Loucy (cell line): ENCODE data around the gene IER3.

Experiments used
- H2AFZ ChIP-seq: fragments of 200-600 bp; sonication (generic); 2 replicates; pipeline ENCODE4 v1.6.0; 2016; ENCODE audit warnings: antibody characterized with exemption, mild to moderate bottlenecking, low read length, moderate library complexity
- H3F3A ChIP-seq: fragments of 200-600 bp; 2 replicates; pipeline ENCODE4 v1.6.0; 2016; ENCODE audit warnings: antibody characterized with exemption, low read depth, mild to moderate bottlenecking
- H3K27me3 ChIP-seq: fragments of 200-600 bp; sonication (generic); 2 replicates; pipeline ENCODE4 v1.6.1; 2014; ENCODE audit warnings: low read length, mild to moderate bottlenecking; ENCODE audit not compliant: insufficient read depth, poor library complexity, severe bottlenecking
- H3K36me3 ChIP-seq: fragments of 200-600 bp; sonication (generic); 2 replicates; pipeline ENCODE4 v1.6.1; 2016; ENCODE audit warnings: low read length; ENCODE audit not compliant: insufficient read depth
- H3K4me1 ChIP-seq: fragments of 200-600 bp; sonication (generic); 2 replicates; pipeline ENCODE4 v1.5.1; 2014; ENCODE audit warnings: low read length, mild to moderate bottlenecking; ENCODE audit not compliant: insufficient read depth, poor library complexity, severe bottlenecking
- H3K4me2 ChIP-seq: fragments of 200-600 bp; sonication (generic); 2 replicates; pipeline ENCODE4 v1.6.0; 2014; ENCODE audit warnings: antibody characterized with exemption, low read length, low read depth, mild to moderate bottlenecking; ENCODE audit not compliant: poor library complexity, severe bottlenecking
- H3K4me3 ChIP-seq: fragments of 200-600 bp; sonication (generic); 2 replicates; pipeline ENCODE4 v1.5.1; 2014; ENCODE audit warnings: low read length, mild to moderate bottlenecking, mixed read lengths; ENCODE audit not compliant: poor library complexity, severe bottlenecking
- H3K79me2 ChIP-seq: fragments of 200-600 bp; sonication (generic); 2 replicates; pipeline ENCODE4 v1.6.1; 2014; ENCODE audit warnings: low read length; ENCODE audit not compliant: insufficient read depth
- H3K9ac ChIP-seq: fragments of 200-600 bp; sonication (generic); 2 replicates; pipeline ENCODE4 v1.6.0; 2014; ENCODE audit warnings: mild to moderate bottlenecking, low read depth, low read length, moderate library complexity; ENCODE audit not compliant: poor library complexity, severe bottlenecking
- H3K9me2 ChIP-seq: fragments of 200-600 bp; sonication (generic); replicated peaks from 2 replicates; pipeline ENCODE4 v1.6.1; 2016; ENCODE audit warnings: low read depth, low read length, mixed read lengths
- H3K9me3 ChIP-seq: fragments of 200-600 bp; sonication (generic); 2 replicates; pipeline ENCODE4 v1.6.1; 2014; ENCODE audit warnings: mild to moderate bottlenecking, antibody characterized with exemption, low read length, low read depth; ENCODE audit not compliant: insufficient read depth
- H4K20me1 ChIP-seq: fragments of 200-600 bp; sonication (generic); 2 replicates; pipeline ENCODE4 v1.6.0; 2014; ENCODE audit warnings: antibody characterized with exemption, low read length, mild to moderate bottlenecking; ENCODE audit not compliant: insufficient read depth, poor library complexity, severe bottlenecking
- CTCF ChIP-seq: fragments of 200-600 bp; sonication (generic); conservative IDR thresholded peaks from 2 replicates; pipeline ENCODE4 v1.5.1; 2014; ENCODE audit warnings: mild to moderate bottlenecking, antibody characterized with exemption, low read length
- EZH2phosphoT487 ChIP-seq: fragments of 200-600 bp; IDR thresholded peaks from 2 replicates; pipeline ENCODE4 v1.6.1; 2018; ENCODE audit warnings: antibody characterized with exemption, mild to moderate bottlenecking, moderate library complexity, borderline replicate concordance

IER3 gene

GRCh38 chr6:30763618-30764489 lies 19.5 kb upstream of the IER3 start:
- TF ChIP-seq EZH2phosphoT487 (no peak), CTCF (no peak)
- H3K9me3 ChIP-seq = no peaks in the 10 kb centered on the region
- no peaks in the 10 kb centered on the region for H3K9me2 ChIP-seq
- no peaks in the 10 kb centered on the region for H4K20me1 ChIP-seq
- H3F3A ChIP-seq = no peaks in the 10 kb centered on the region
- peaks cover 18% of the 10 kb centered on the region for H3K4me1 ChIP-seq
- no peak overlapping the region for H3K4me3 ChIP-seq
- H3K27me3 ChIP-seq = no peaks in the 10 kb centered on the region
- no peak overlapping the region for H3K4me2 ChIP-seq
- H2AFZ ChIP-seq = peak overlapping the region; percentile 76
- no peaks in the 10 kb centered on the region for H3K36me3 ChIP-seq
- H3K9ac ChIP-seq = no peak overlapping the region
- no peaks in the 10 kb centered on the region for H3K79me2 ChIP-seq

GRCh38 chr6:30763155-30763617 lies 18.8 kb upstream of the IER3 start:
- Histone ChIP-seq H3K4me3 (no peak overlapping the region), H3K9me2 (no peaks in the 10 kb centered on the region), H3K4me1 (peaks cover 11% of the 10 kb centered on the region), H3F3A (no peaks in the 10 kb centered on the region), H4K20me1 (no peaks in the 10 kb centered on the region), H3K36me3 (no peaks in the 10 kb centered on the region), H2AFZ (peak overlapping the region; percentile 76; the same call in 1 of the 2 replicates), H3K27me3 (no peaks in the 10 kb centered on the region), H3K9ac (no peak overlapping the region), H3K79me2 (no peaks in the 10 kb centered on the region), H3K9me3 (no peaks in the 10 kb centered on the region), H3K4me2 (no peak overlapping the region)
- no peak for TF ChIP-seq CTCF
- TF ChIP-seq EZH2phosphoT487 = no peak

- H3F3A ChIP-seq = no peaks in the 10 kb centered on the region
- H3K36me3 ChIP-seq = no peaks in the 10 kb centered on the region
- H3K4me2 ChIP-seq = no peak overlapping the region
- H3K9me3 ChIP-seq = no peaks in the 10 kb centered on the region
- no peaks in the 10 kb centered on the region for H3K9me2 ChIP-seq
- peaks cover 11% of the 10 kb centered on the region for H3K4me1 ChIP-seq
- TF ChIP-seq EZH2phosphoT487 (no peak), CTCF (no peak)
- H2AFZ ChIP-seq = no peak overlapping the region
- H3K79me2 ChIP-seq = no peaks in the 10 kb centered on the region
- no peaks in the 10 kb centered on the region for H3K27me3 ChIP-seq
- H3K9ac ChIP-seq = no peak overlapping the region
- no peak overlapping the region for H3K4me3 ChIP-seq
- H4K20me1 ChIP-seq = no peaks in the 10 kb centered on the region
These were observed 17.6 kb upstream of the IER3 start for GRCh38 chr6:30761791-30762429.
